Measurements from ENCODE around the gene CD247.

CD247 gene

GRCh38 chr1:167484726-167485502 is 33.4 kb downstream of the CD247 start:
- no peak for DNase-seq

- peak; percentile 55 for DNase-seq
Observed at GRCh38 chr1:167483790-167484189, 34.5 kb downstream of the CD247 start.

GRCh38 chr1:167482184-167482583 is 36.1 kb downstream of the CD247 start:
- peak; percentile 56 for DNase-seq

GRCh38 chr1:167479331-167479979 is 38.9 kb downstream of the CD247 start:
- DNase-seq: no peak

GRCh38 chr1:167477986-167478385 is 40.3 kb downstream of the CD247 start:
- DNase-seq: no peak

GRCh38 chr1:167476061-167476460 is 42.3 kb downstream of the CD247 start:
- no peak for DNase-seq

GRCh38 chr1:167474191-167474641 is 44.1 kb downstream of the CD247 start:
- peak; percentile 47 for DNase-seq

- no peak for DNase-seq
Observed at GRCh38 chr1:167473761-167474160, 44.6 kb downstream of the CD247 start.

- no peak for DNase-seq
Observed at GRCh38 chr1:167472752-167473521, 45.4 kb downstream of the CD247 start.

- DNase-seq: no peak
Observed at GRCh38 chr1:167471568-167471967, 46.8 kb downstream of the CD247 start.

- no peak for DNase-seq
Observed at GRCh38 chr1:167469280-167469965, 48.9 kb downstream of the CD247 start.

- DNase-seq: no peak
Observed at GRCh38 chr1:167467752-167468151, 50.6 kb downstream of the CD247 start.

GRCh38 chr1:167467126-167467710 is 51.1 kb downstream of the CD247 start:
- no peak for DNase-seq

GRCh38 chr1:167465743-167466142 is 52.6 kb downstream of the CD247 start:
- DNase-seq: no peak

GRCh38 chr1:167465018-167465417 is 53.3 kb downstream of the CD247 start:
- DNase-seq: no peak

GRCh38 chr1:167463875-167464575 is 54.3 kb downstream of the CD247 start:
- DNase-seq: no peak

GRCh38 chr1:167463080-167463479 is 55.2 kb downstream of the CD247 start:
- no peak for DNase-seq

- no peak for DNase-seq
Observed at GRCh38 chr1:167462341-167462740, 56.0 kb downstream of the CD247 start.

GRCh38 chr1:167460836-167461235 is 57.5 kb downstream of the CD247 start:
- DNase-seq: no peak

- DNase-seq: no peak
Observed at GRCh38 chr1:167457936-167458584, 60.3 kb downstream of the CD247 start.

GRCh38 chr1:167456926-167457325 is 61.4 kb downstream of the CD247 start:
- DNase-seq: no peak
